HCT116 (cell line): Measurements from ENCODE around the gene MATCAP1. TPM values are rescaled to one million over a fixed set of nuclear protein-coding genes. Genes with fewer than 3 reads are reported as not detected.

Experiments used
- ATAC-seq: fragments of 200-7000 bp; cut with Tn5 transposase; 2 replicates; pipeline ENCODE4 v1.9.1; 2020; ENCODE audit warnings: mild to moderate bottlenecking, moderate library complexity
- BruUV-seq: library from RNA; stranded (reverse); fragments of 400-500 nt; replicated peaks from 2 replicates; lab custom pipeline; 2021; lab: Mats Ljungman, UMichigan
- CTCF ChIA-PET: fragments of 300-600 bp; sonication (Branson Sonifier 250); formaldehyde crosslinking; loops from one replicate; lab custom pipeline; 2021; ENCODE audit warnings: antibody characterized with exemption; lab: Charles Lee
- POLR2A ChIA-PET: fragments of 300-600, 350-600 bp; sonication (Branson Sonifier 250); formaldehyde crosslinking; loops from one replicate; lab custom pipeline; 2021; ENCODE audit warnings: antibody characterized with exemption; lab: Charles Lee
- RAD21 ChIA-PET, 2 experiments: fragments of 300-600 bp; sonication (Branson Sonifier 250); formaldehyde crosslinking; loops; one replicate each; lab custom pipeline; 2023; ENCODE audit warnings: low total read pairs in 2 of 2; ENCODE audit not compliant: uncharacterized antibody in 2 of 2, unreplicated experiment in 2 of 2, low non-redundant PET in 1 of 2; lab: Charles Lee
- DNase-seq: peaks from one replicate; pipeline ENCODE4 v3.0.0-alpha.2; 2010; ENCODE audit warnings: low read depth, low spot score
- H2AFZ ChIP-seq: fragments of 200-600 bp; shearing (Covaris generic), sonication (generic); 2 replicates; pipeline ENCODE4 v1.6.1; 2017; ENCODE audit warnings: low read depth, mixed run types, mixed read lengths, antibody characterized with exemption, low read length; ENCODE audit not compliant: poor library complexity, severe bottlenecking
- H3K27ac ChIP-seq: 2 replicates; pipeline ENCODE4 v1.5.1; 2012; ENCODE audit warnings: low read depth, low read length
- H3K27me3 ChIP-seq: fragments of 200-600 bp; sonication (generic); 2 replicates; pipeline ENCODE4 v1.6.1; 2016; ENCODE audit warnings: mixed run types, low read length, mixed read lengths; ENCODE audit not compliant: insufficient read depth
- H3K36me3 ChIP-seq, 2 experiments: fragments of 200-500 bp in 1 of 2; fragments of 200-600 bp in 1 of 2; sonication (Bioruptor generic) in 1 of 2; sonication (generic) in 1 of 2; 2 replicates each; pipeline versions ENCODE4 v1.5.1 to v1.6.1; 2014 to 2016; ENCODE audit warnings: low read length in 2 of 2, inconsistent platforms in 1 of 2, mixed read lengths in 1 of 2, mixed run types in 1 of 2; ENCODE audit not compliant: insufficient read depth in 2 of 2, control insufficient read depth in 1 of 2
- H3K4me1 ChIP-seq, 2 experiments: fragments of 200-600 bp in 1 of 2; sonication (generic) in 1 of 2; 2 replicates each; pipeline versions ENCODE4 v1.5.1 to v1.6.1; 2012 to 2017; ENCODE audit warnings: low read length in 2 of 2, inconsistent platforms in 1 of 2, mild to moderate bottlenecking in 1 of 2, mixed read lengths in 1 of 2, mixed run types in 1 of 2, moderate library complexity in 1 of 2; ENCODE audit not compliant: insufficient read depth in 2 of 2, control insufficient read depth in 1 of 2
- H3K4me2 ChIP-seq: fragments of 200-600 bp; sonication (generic); 2 replicates; pipeline ENCODE4 v1.6.1; 2017; ENCODE audit warnings: mixed run types, low read length, mixed read lengths
- H3K4me3 ChIP-seq, 2 experiments: fragments of 200-600 bp in 1 of 2; sonication (generic) in 1 of 2; replicated peaks in 1 of 2; 2 replicates each; pipeline ENCODE4 v1.5.1; 2011 to 2016; ENCODE audit warnings: low read length in 2 of 2, control low read depth in 1 of 2, low read depth in 1 of 2, mild to moderate bottlenecking in 1 of 2, mixed read lengths in 1 of 2, mixed run types in 1 of 2
- H3K79me2 ChIP-seq: fragments of 200-600 bp; sonication (generic); 2 replicates; pipeline ENCODE4 v1.6.1; 2017; ENCODE audit warnings: mild to moderate bottlenecking, mixed run types, low read length, moderate library complexity, mixed read lengths; ENCODE audit not compliant: insufficient read depth
- H3K9ac ChIP-seq: fragments of 200-600 bp; sonication (generic); 2 replicates; pipeline ENCODE4 v1.6.1; 2016; ENCODE audit warnings: low read length, mixed read lengths
- H3K9me2 ChIP-seq: fragments of 200-600 bp; sonication (generic), shearing (Covaris generic); 2 replicates; pipeline ENCODE4 v1.6.1; 2017; ENCODE audit warnings: mixed run types, mild to moderate bottlenecking, moderate library complexity; ENCODE audit not compliant: insufficient read depth
- H3K9me3 ChIP-seq, 2 experiments: fragments of 200-500 bp in 1 of 2; fragments of 200-600 bp in 1 of 2; sonication (Bioruptor generic) in 1 of 2; sonication (generic) in 1 of 2; 2 replicates each; pipeline ENCODE4 v1.6.1; 2014 to 2017; ENCODE audit warnings: low read length in 2 of 2, mixed read lengths in 2 of 2, inconsistent platforms in 1 of 2, low read depth in 1 of 2, mild to moderate bottlenecking in 1 of 2, mixed run types in 1 of 2, moderate library complexity in 1 of 2; ENCODE audit not compliant: control insufficient read depth in 1 of 2, insufficient read depth in 1 of 2
- H4K20me1 ChIP-seq: fragments of 200-600 bp; sonication (generic), shearing (Covaris generic); 2 replicates; pipeline ENCODE4 v1.6.1; 2017; ENCODE audit warnings: mixed run types, mild to moderate bottlenecking, moderate library complexity; ENCODE audit not compliant: insufficient read depth
- ATF3 ChIP-seq: IDR thresholded peaks from 2 replicates; pipeline ENCODE4 v1.6.1; 2012
- CBX3 ChIP-seq: IDR thresholded peaks from 2 replicates; pipeline ENCODE4 v1.6.1; 2012; ENCODE audit warnings: low read depth
- CEBPB ChIP-seq: IDR thresholded peaks from 2 replicates; pipeline ENCODE4 v1.6.1; 2012; ENCODE audit warnings: low read depth
- CTCF ChIP-seq, 3 experiments: fragments of 200-600 bp in 1 of 3; sonication (generic) in 1 of 3; IDR thresholded peaks in 2 of 3; conservative IDR thresholded peaks in 1 of 3; 2 replicates each; pipeline ENCODE4 v1.5.1; 2012 to 2017; ENCODE audit warnings: low read depth in 2 of 3, low read length in 2 of 3, antibody characterized with exemption in 1 of 3, borderline replicate concordance in 1 of 3, control low read depth in 1 of 3, mild to moderate bottlenecking in 1 of 3, mixed read lengths in 1 of 3, mixed run types in 1 of 3, moderate library complexity in 1 of 3; ENCODE audit not compliant: insufficient read depth in 1 of 3
- ELF1 ChIP-seq: IDR thresholded peaks from 2 replicates; pipeline ENCODE4 v1.6.1; 2012; ENCODE audit warnings: low read depth, borderline replicate concordance
- EZH2 ChIP-seq: fragments of 200-600 bp; sonication (generic); IDR thresholded peaks from 2 replicates; pipeline ENCODE4 v1.6.1; 2017; ENCODE audit warnings: antibody characterized with exemption, mixed run types
- EZH2phosphoT487 ChIP-seq: fragments of 200-600 bp; IDR thresholded peaks from 2 replicates; pipeline ENCODE4 v1.6.1; 2018; ENCODE audit warnings: antibody characterized with exemption, borderline replicate concordance
- FOSL1 ChIP-seq: IDR thresholded peaks from 2 replicates; pipeline ENCODE4 v1.6.1; 2012; ENCODE audit warnings: low read depth
- JUND ChIP-seq: IDR thresholded peaks from 2 replicates; pipeline ENCODE4 v1.6.1; 2012
- MAX ChIP-seq: IDR thresholded peaks from 2 replicates; pipeline ENCODE4 v1.6.1; 2012
- POLR2A ChIP-seq: IDR thresholded peaks from 2 replicates; pipeline ENCODE4 v1.7.0; 2011; ENCODE audit warnings: borderline replicate concordance; ENCODE audit not compliant: insufficient read depth, insufficient read length; ENCODE audit errors: extremely low read depth
- POLR2AphosphoS5 ChIP-seq: IDR thresholded peaks from 2 replicates; pipeline ENCODE4 v1.6.1; 2011; ENCODE audit warnings: mild to moderate bottlenecking, low read depth, low read length, moderate library complexity
- REST ChIP-seq: IDR thresholded peaks from 2 replicates; pipeline ENCODE4 v1.6.1; 2012; ENCODE audit warnings: low read depth
- SP1 ChIP-seq: IDR thresholded peaks from 2 replicates; pipeline ENCODE4 v1.6.1; 2012; ENCODE audit warnings: low read depth
- TCF7L2 ChIP-seq: IDR thresholded peaks from 2 replicates; pipeline ENCODE4 v1.7.0; 2011; ENCODE audit warnings: borderline replicate concordance, inconsistent platforms; ENCODE audit not compliant: insufficient read depth, insufficient read length; ENCODE audit errors: extremely low read depth
- intact Hi-C: fragments of 100-400 bp; cut with micrococcal nuclease; formaldehyde crosslinking; loops from 2 replicates; pipeline ENCODE4 v1.10.0; 2022
- total RNA-seq: library from RNA; stranded (reverse); gene quantifications from one replicate; pipeline ENCODE4 v1.2.1, GENCODE V29; 2021; ENCODE audit not compliant: unreplicated experiment

The MATCAP1 gene
- total RNA-seq, 1 experiment from 2014 or later = 38.7 TPM

- ATAC-seq (no peak), DNase-seq (no peak)
- no peak for TF ChIP-seq TCF7L2
- no TSS peak for BruUV-seq
- Histone ChIP-seq H3K4me2 (no peak overlapping the region), H3K9me2 (no peaks in the 10 kb centered on the region), H3K27ac (no peak overlapping the region), H3K79me2 (peaks cover 11% of the 10 kb centered on the region), H3K27me3 (no peaks in the 10 kb centered on the region), H3K4me3 (no peak overlapping the region), H3K9ac (no peak overlapping the region), H3K4me1 (peaks cover 11 to 43% of the 10 kb centered on the region in 2 experiments; a peak in 3 of 4 replicates), H3K36me3 (no peaks in the 10 kb centered on the region), H3K9me3 (no peaks in the 10 kb centered on the region), H4K20me1 (no peaks in the 10 kb centered on the region), H2AFZ (no peak overlapping the region)
- ChIA-PET POLR2A (no interaction called here), CTCF (interaction anchor here (1.2 kb wide), 1 partner anchor 13 kb away, joined by 3 read pairs; the partner anchor contains the start of gene ELMO3), RAD21 (no interaction called here)
- intact Hi-C loops = no loop called here
Measured at GRCh38 chr16:67186550-67186950, 2.8 kb upstream of the MATCAP1 start.

GRCh38 chr16:67185651-67186134 is 1.9 kb upstream of the MATCAP1 start:
- no peaks in the 10 kb centered on the region for H4K20me1 ChIP-seq
- H2AFZ ChIP-seq = no peak overlapping the region
- no peak overlapping the region for H3K4me3 ChIP-seq
- peak overlapping the region; percentile 53 for H3K4me2 ChIP-seq
- H3K9me3 ChIP-seq = no peaks in the 10 kb centered on the region
- RAD21 ChIA-PET = interaction anchor here in 1 of 2 experiments (0.6 to 1.2 kb wide), 3 partner anchors 153 to 216 kb away, joined by 3 to 16 read pairs (median 3); no protein-coding TSS in a partner anchor
- ATAC-seq (no peak), DNase-seq (no peak)
- H3K27me3 ChIP-seq = no peaks in the 10 kb centered on the region
- H3K36me3 ChIP-seq = no peaks in the 10 kb centered on the region
- no peaks in the 10 kb centered on the region for H3K9me2 ChIP-seq
- TF ChIP-seq EZH2phosphoT487 (no peak), SP1 (no peak), EZH2 (no peak), POLR2AphosphoS5 (no peak), JUND (no peak), POLR2A (no peak), REST (no peak), ATF3 (no peak), CBX3 (no peak), CTCF (IDR thresholded peaks at IDR 0.05 in 2 of 3, conservative IDR thresholded peaks at IDR 0.05 in 1 of 3; ENCODE audit: borderline replicate concordance in 1 of 3, insufficient read depth in 1 of 3, low read depth in 2 of 3, low read length in 2 of 3) (no peak), ELF1 (no peak), FOSL1 (no peak), CEBPB (no peak), MAX (no peak)
- POLR2A ChIA-PET = interaction anchor here (1.5 kb wide), 1 partner anchor 41 kb away, joined by 3 read pairs; the partner anchor contains the start of gene TMEM208
- intact Hi-C loops = loop anchor here (1.0 kb wide), 2 partner anchors 167 to 208 kb away; no protein-coding TSS in a partner anchor
- no peak overlapping the region for H3K27ac ChIP-seq
- CTCF ChIA-PET = interaction anchor here (0.7 to 1.5 kb wide), 13 partner anchors 13 to 290 kb away, joined by 3 to 12 read pairs (median 4); partner anchors contain the start of genes ELMO3 and NOL3
- H3K4me1 ChIP-seq = peaks cover 10 to 43% of the 10 kb centered on the region in 2 experiments; a peak in 3 of 4 replicates
- H3K9ac ChIP-seq = no peak overlapping the region
- BruUV-seq = no TSS peak
- H3K79me2 ChIP-seq = peaks cover 11% of the 10 kb centered on the region
